Neuronal stem cell (in vitro differentiated cells): ENCODE measurements around the gene MTG1.
A peak's percentile ranks its signal among the peaks of the same experiment; 100 is the strongest.

Experiments used
- DNase-seq: peaks from one replicate; pipeline ENCODE4 v3.0.0-alpha.2; 2013; ENCODE audit warnings: low spot score
- H2AFZ ChIP-seq: one replicate; pipeline ENCODE4 v1.6.1; 2013; ENCODE audit warnings: mild to moderate bottlenecking, low read length, inconsistent platforms
- H2AK5ac ChIP-seq: 2 replicates; pipeline ENCODE4 v1.6.1; 2013; ENCODE audit warnings: low read depth, mild to moderate bottlenecking, inconsistent platforms, low read length, moderate library complexity, mixed read lengths
- H2BK120ac ChIP-seq: 2 replicates; pipeline ENCODE4 v1.6.1; 2013; ENCODE audit warnings: low read depth, mild to moderate bottlenecking, inconsistent platforms, low read length, moderate library complexity, mixed read lengths
- H2BK12ac ChIP-seq: one replicate; pipeline ENCODE4 v1.6.1; 2013; ENCODE audit warnings: low read length, inconsistent platforms
- H2BK15ac ChIP-seq: 2 replicates; pipeline ENCODE4 v1.6.1; 2013; ENCODE audit warnings: mild to moderate bottlenecking, low read length, inconsistent platforms, mixed read lengths
- H2BK5ac ChIP-seq: one replicate; pipeline ENCODE4 v1.6.1; 2013; ENCODE audit warnings: inconsistent platforms, mild to moderate bottlenecking, low read length, moderate library complexity
- H3K14ac ChIP-seq: one replicate; pipeline ENCODE4 v1.6.1; 2013; ENCODE audit warnings: low read length, inconsistent platforms
- H3K18ac ChIP-seq: 2 replicates; pipeline ENCODE4 v1.6.1; 2013; ENCODE audit warnings: low read length, inconsistent platforms
- H3K23ac ChIP-seq: 2 replicates; pipeline ENCODE4 v1.6.1; 2013; ENCODE audit warnings: low read depth, mild to moderate bottlenecking, mixed read lengths, low read length, inconsistent platforms; ENCODE audit not compliant: poor library complexity
- H3K27ac ChIP-seq: replicated peaks from 3 replicates; pipeline ENCODE4 v1.5.1; 2013; ENCODE audit warnings: low read length, inconsistent platforms
- H3K27me3 ChIP-seq, 3 experiments: 2 replicates each; pipeline ENCODE4 v1.6.1; 2013; ENCODE audit warnings: low read length in 3 of 3, mild to moderate bottlenecking in 2 of 3, inconsistent platforms in 1 of 3, low read depth in 1 of 3, mixed read lengths in 1 of 3, moderate library complexity in 1 of 3; ENCODE audit not compliant: control insufficient read depth in 3 of 3, insufficient read depth in 3 of 3
- H3K36me3 ChIP-seq, 2 donors: replicated peaks in 1 of 2; 2 replicates each; pipeline ENCODE4 v1.6.1; 2013; ENCODE audit warnings: low read length in 2 of 2; ENCODE audit not compliant: control insufficient read depth in 2 of 2, insufficient read depth in 2 of 2
- H3K4ac ChIP-seq: 2 replicates; pipeline ENCODE4 v1.6.1; 2013; ENCODE audit warnings: inconsistent platforms, mild to moderate bottlenecking, low read length, moderate library complexity
- H3K4me1 ChIP-seq, 2 donors: 1 replicate in 1 of 2; 2 replicates in 1 of 2; pipeline ENCODE4 v1.6.1; 2013; ENCODE audit warnings: low read length in 2 of 2, low read depth in 1 of 2; ENCODE audit not compliant: control insufficient read depth in 2 of 2, insufficient read depth in 1 of 2
- H3K4me2 ChIP-seq: one replicate; pipeline ENCODE4 v1.6.1; 2013; ENCODE audit warnings: mild to moderate bottlenecking, low read length, inconsistent platforms; ENCODE audit not compliant: insufficient read depth, poor library complexity, severe bottlenecking
- H3K4me3 ChIP-seq, 2 donors: 2 replicates each; pipeline ENCODE4 v1.5.1; 2013; ENCODE audit warnings: low read length in 2 of 2, mild to moderate bottlenecking in 2 of 2, inconsistent platforms in 1 of 2, moderate library complexity in 1 of 2
- H3K79me1 ChIP-seq: one replicate; pipeline ENCODE4 v1.6.1; 2013; ENCODE audit warnings: low read depth, mild to moderate bottlenecking, inconsistent platforms, low read length, moderate library complexity
- H3K9ac ChIP-seq: one replicate; pipeline ENCODE4 v1.6.1; 2013; ENCODE audit warnings: mild to moderate bottlenecking, low read depth, low read length, inconsistent platforms; ENCODE audit not compliant: poor library complexity
- H3K9me3 ChIP-seq, 2 donors: replicated peaks in 1 of 2; 2 replicates each; pipeline versions ENCODE3 to v1.6.1; 2013; ENCODE audit warnings: low read length in 2 of 2, mild to moderate bottlenecking in 2 of 2, inconsistent platforms in 1 of 2, low read depth in 1 of 2, mixed read lengths in 1 of 2, moderate library complexity in 1 of 2; ENCODE audit not compliant: control insufficient read depth in 2 of 2, insufficient read depth in 1 of 2
- H4K8ac ChIP-seq: one replicate; pipeline ENCODE4 v1.6.1; 2013; ENCODE audit warnings: low read depth, mild to moderate bottlenecking, inconsistent platforms, low read length, moderate library complexity
- H4K91ac ChIP-seq: one replicate; pipeline ENCODE4 v1.6.1; 2013; ENCODE audit warnings: low read length, low read depth, mild to moderate bottlenecking, inconsistent platforms; ENCODE audit not compliant: poor library complexity
- WGBS, 2 donors: extraction: QIAGEN DNeasy Blood & Tissue Kit; methylation state at CpG; one replicate each; pipeline ENCODE4 v1.1.7; 2013; ENCODE audit warnings: missing lambda C conversion rate in 2 of 2, mixed read lengths in 1 of 2; ENCODE audit not compliant: insufficient read length in 2 of 2, insufficient replicate concordance in 1 of 2; ENCODE audit errors: extremely low coverage in 2 of 2; 5-methylcytosine and 5-hydroxymethylcytosine counted together

Gene MTG1

DNA sequence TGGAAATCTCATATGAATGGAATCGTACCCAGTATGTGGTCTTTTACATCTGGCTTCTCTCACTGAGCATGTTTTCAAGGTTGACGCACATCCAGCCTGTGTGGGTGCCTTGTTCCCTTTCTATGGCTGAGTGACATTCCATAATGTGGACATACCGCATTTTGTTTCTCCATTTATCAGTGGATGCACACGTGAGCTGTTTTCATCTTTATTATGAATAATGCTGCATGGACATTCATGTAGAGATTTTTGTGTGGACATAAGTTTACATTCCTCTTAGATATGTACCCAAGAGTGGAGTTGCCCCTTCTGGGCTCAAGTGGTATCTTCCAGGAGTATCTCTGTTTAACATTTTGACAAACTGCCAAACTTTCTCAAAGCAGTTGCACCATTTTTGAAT is 58.5 kb downstream of the MTG1 start:
- H2AK5ac ChIP-seq, result no peak overlapping the region
- H2AFZ ChIP-seq, result no peak overlapping the region
- H3K9me3 ChIP-seq, result peaks cover 0 to 43% of the 10 kb centered on the region in 2 donors
- H3K4ac ChIP-seq, result no peak overlapping the region
- H3K4me3 ChIP-seq, result no peak overlapping the region
- no peak overlapping the region for H3K27ac ChIP-seq
- H2BK12ac ChIP-seq, result no peak overlapping the region
- H3K23ac ChIP-seq, result no peak overlapping the region
- no peak overlapping the region for H3K18ac ChIP-seq
- H3K4me1 ChIP-seq, result no peaks in the 10 kb centered on the region
- H3K4me2 ChIP-seq, result no peak overlapping the region
- no CpG with 5 or more reads among the region's 4 CpGs for WGBS, 2 donors
- H2BK5ac ChIP-seq, result no peak overlapping the region
- no peak overlapping the region for H2BK15ac ChIP-seq
- peaks cover 3% of the 10 kb centered on the region for H3K79me1 ChIP-seq
- no peak overlapping the region for H4K8ac ChIP-seq
- no peaks in the 10 kb centered on the region for H3K36me3 ChIP-seq
- no peak overlapping the region for H4K91ac ChIP-seq
- H2BK120ac ChIP-seq, result no peak overlapping the region
- no peaks in the 10 kb centered on the region for H3K27me3 ChIP-seq
- H3K9ac ChIP-seq, result no peak overlapping the region
- DNase-seq, result no peak
- no peak overlapping the region for H3K14ac ChIP-seq

DNA sequence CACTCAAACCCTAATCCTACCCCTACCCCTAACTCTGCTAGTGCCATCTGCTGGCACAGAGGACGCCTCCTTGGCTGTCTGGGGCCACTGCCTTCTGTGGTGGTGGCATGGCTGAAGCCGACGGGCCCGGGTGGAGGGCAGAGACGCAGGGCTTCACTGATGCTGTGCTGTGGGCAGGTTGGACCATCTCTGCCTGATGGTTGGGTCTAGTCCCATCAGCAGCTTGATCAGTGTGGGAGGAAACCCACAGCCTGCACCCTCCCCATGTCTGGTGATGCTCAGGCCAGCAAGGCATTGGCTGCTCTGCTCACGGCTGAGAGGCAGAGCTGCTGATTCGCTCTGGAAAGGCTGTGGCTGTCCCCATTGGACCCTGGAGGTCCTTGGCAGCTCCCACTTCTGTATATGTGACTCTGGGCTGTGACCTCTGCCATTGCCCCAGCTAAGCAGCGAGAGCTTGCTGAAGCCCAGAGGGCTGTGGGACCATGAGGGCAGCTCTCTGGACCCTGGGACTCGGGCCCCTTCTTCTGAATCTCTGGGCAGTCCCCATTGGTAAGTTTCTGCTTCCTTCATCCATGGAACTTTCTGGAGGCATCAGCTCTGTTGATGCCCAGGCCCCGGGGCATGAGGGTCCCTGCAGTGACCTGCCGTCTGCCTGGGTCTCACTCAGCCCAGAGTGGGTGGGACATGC is 59.7 kb downstream of the MTG1 start, which contains the start of gene SCART1:
TSS of gene SCART1 (plus strand) at position 430 of the 688 bp plus-strand sequence. CDS start at position 483, 53 bp downstream.
- Histone ChIP-seq H3K4me3 (no peak within 1 kb of the TSS), H2BK15ac (no peak within 1 kb of the TSS), H3K27ac (no peak within 1 kb of the TSS), H3K14ac (no peak within 1 kb of the TSS), H4K8ac (no peak within 1 kb of the TSS), H2BK5ac (no peak within 1 kb of the TSS), H2AK5ac (no peak within 1 kb of the TSS), H4K91ac (no peak within 1 kb of the TSS), H2BK120ac (no peak within 1 kb of the TSS), H3K18ac (no peak within 1 kb of the TSS), H3K4me2 (no peak within 1 kb of the TSS), H3K4me1 (no peaks in the 10 kb centered on the region), H3K23ac (no peak within 1 kb of the TSS), H3K27me3 (no peaks in the 10 kb centered on the region), H3K9ac (no peak within 1 kb of the TSS), H3K36me3 (no peaks in the 10 kb centered on the region), H3K4ac (no peak within 1 kb of the TSS), H3K9me3 (peaks cover 0 to 54% of the 10 kb centered on the region in 2 donors), H3K79me1 (peaks cover 3% of the 10 kb centered on the region), H2BK12ac (no peak within 1 kb of the TSS), H2AFZ (peak within 1 kb of the TSS; percentile 40)
- WGBS, 2 donors, result no CpG with 5 or more reads among the region's 11 CpGs
- no peak for DNase-seq

DNA sequence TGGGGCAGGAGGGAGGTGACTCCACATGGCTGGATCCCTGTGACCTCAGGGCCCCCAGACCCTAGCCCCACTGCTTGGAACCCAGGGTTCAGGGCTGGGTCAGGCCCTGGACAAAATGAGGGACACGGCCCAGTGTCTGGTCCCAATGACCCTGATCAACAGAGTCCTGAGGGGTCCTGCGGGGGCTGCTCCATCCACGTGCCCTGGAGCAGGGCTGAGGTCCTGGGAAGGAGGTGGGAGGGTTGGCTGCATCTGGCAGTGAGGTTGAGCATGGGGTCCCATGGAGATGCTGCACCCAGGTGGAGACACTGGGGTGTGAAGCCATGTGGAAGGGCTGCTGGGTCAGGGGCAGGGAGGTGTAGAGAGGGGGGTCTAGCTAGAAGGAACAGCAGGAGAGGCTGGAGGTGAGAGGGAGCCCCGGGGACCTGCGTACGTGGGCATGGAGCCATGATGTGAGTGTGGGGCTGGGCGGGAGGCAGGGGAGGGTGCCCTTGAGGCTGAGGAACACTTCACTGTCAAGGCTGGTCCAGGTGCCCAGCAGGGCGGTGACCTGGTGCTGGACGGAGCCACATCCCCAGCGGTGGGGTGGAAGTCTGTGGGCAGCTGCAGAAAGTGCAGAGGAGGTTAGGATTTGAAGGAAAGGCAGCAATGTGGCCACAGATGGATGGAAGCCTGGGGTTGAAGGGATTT is 60.4 kb downstream of the MTG1 start:
- Histone ChIP-seq H3K27ac (no peak overlapping the region), H3K4ac (no peak overlapping the region), H2BK5ac (no peak overlapping the region), H2AK5ac (no peak overlapping the region), H2BK12ac (no peak overlapping the region), H4K8ac (no peak overlapping the region), H3K9ac (no peak overlapping the region), H3K14ac (no peak overlapping the region), H3K4me3 (no peak overlapping the region), H3K18ac (no peak overlapping the region), H3K23ac (no peak overlapping the region), H2BK120ac (no peak overlapping the region), H3K27me3 (no peaks in the 10 kb centered on the region), H3K4me1 (no peaks in the 10 kb centered on the region), H2AFZ (no peak overlapping the region), H3K79me1 (peaks cover 4% of the 10 kb centered on the region), H2BK15ac (no peak overlapping the region), H3K4me2 (no peak overlapping the region), H3K9me3 (peaks cover 0 to 59% of the 10 kb centered on the region in 2 donors), H3K36me3 (no peaks in the 10 kb centered on the region), H4K91ac (no peak overlapping the region)
- no peak for DNase-seq
- WGBS, 2 donors, result no CpG with 5 or more reads among the region's 10 CpGs

- Histone ChIP-seq H3K9me3 (peaks cover 0 to 65% of the 10 kb centered on the region in 2 donors), H3K14ac (no peak overlapping the region), H2BK12ac (no peak overlapping the region), H3K79me1 (peaks cover 7% of the 10 kb centered on the region), H3K36me3 (no peaks in the 10 kb centered on the region), H3K4me3 (no peak overlapping the region), H4K8ac (no peak overlapping the region), H3K4me1 (no peaks in the 10 kb centered on the region), H2BK120ac (no peak overlapping the region), H3K27ac (no peak overlapping the region), H2AFZ (no peak overlapping the region), H3K4me2 (no peak overlapping the region), H4K91ac (no peak overlapping the region), H2BK5ac (no peak overlapping the region), H2BK15ac (no peak overlapping the region), H3K23ac (no peak overlapping the region), H3K27me3 (no peaks in the 10 kb centered on the region), H3K18ac (no peak overlapping the region), H3K9ac (no peak overlapping the region), H3K4ac (no peak overlapping the region), H2AK5ac (no peak overlapping the region)
- no CpG with 5 or more reads among the region's 5 CpGs for WGBS, 2 donors
- DNase-seq, result no peak
Measured at GRCh38 chr10:133455196-133455595, 61.2 kb downstream of the MTG1 start.
